Measurements from ENCODE around the gene GNA14.
"Not testable (repeated sequence)": the region's sequence is repeated elsewhere in the genome, so short reads cannot be mapped to it uniquely, and the experiment has no call there.

GNA14 gene

GRCh38 chr9:77648234-77649108 is at the start of gene GNA14:
GNA14 (minus strand) TSS chr9:77648322; CDS start chr9:77647793, 529 bp downstream.
- DNase-seq (ENCODE audit: low spot score): peak; percentile 73

DNA sequence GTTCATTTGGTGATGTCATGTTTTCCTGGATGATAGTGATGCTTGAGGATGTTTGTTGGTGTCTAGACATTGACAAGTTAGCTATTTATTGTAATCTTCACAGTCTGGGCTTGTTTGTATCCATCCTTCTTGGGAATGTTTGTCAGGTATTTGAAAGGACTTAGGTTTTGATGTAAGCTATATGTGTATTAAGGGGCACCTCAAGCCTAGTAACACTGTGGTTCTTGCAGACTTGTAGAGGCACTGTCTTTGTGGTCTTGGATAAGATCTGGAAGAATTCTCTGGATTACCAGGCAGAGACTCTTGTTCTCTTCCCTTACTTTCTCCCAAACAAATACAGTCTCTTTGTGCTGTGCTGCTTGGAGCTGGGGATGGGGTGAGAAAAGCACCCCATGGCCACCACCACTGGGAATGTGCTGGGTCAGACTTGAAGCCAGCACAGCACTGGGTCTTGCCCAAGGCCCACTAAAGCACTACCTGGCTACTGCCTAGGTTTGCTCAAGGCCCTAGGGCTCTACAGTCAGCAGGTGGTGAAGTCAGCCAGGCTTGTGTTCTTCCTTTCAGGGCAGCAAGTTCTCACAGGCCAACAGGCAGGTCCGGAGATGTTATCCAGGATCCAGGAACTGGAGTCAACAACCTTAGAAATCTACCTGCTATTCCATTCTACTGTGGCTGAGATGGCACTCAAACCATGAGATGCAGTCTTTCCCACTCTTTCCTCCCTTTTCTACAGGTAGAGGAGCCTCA is 49.3 kb upstream of the GNA14 start:
- DNase-seq (ENCODE audit: low spot score): no peak

GRCh38 chr9:77690723-77691122 is 42.6 kb upstream of the GNA14 start:
- not testable (repeated sequence) for DNase-seq (ENCODE audit: low spot score)

DNA sequence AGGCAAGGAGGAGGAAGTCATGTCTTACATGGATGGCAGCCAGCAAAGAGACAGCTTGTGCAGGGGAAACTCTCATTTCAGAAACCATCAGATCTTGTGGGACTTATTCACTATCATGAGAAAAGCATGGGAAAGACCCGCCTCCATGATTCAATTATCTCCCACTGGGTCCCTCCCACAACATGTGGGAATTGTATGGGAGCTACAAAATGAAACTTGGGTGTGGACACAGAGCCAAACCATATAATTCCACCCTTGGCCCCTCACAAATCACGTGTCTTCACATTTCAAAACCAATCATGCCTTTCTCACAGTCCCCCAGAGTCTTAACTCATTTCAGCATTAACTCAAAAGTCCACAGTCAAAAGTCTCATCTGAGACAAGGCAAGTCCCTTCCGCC is 42.0 kb upstream of the GNA14 start:
- not testable (repeated sequence) for DNase-seq (ENCODE audit: low spot score)

GRCh38 chr9:77687737-77688136 is 39.6 kb upstream of the GNA14 start:
- not testable (repeated sequence) for DNase-seq (ENCODE audit: low spot score)

GRCh38 chr9:77680581-77680980 is 32.5 kb upstream of the GNA14 start:
- no peak for DNase-seq (ENCODE audit: low spot score)

- DNase-seq (ENCODE audit: low spot score): no peak
These were observed 31.7 kb upstream of the GNA14 start for GRCh38 chr9:77679661-77680368.

DNA sequence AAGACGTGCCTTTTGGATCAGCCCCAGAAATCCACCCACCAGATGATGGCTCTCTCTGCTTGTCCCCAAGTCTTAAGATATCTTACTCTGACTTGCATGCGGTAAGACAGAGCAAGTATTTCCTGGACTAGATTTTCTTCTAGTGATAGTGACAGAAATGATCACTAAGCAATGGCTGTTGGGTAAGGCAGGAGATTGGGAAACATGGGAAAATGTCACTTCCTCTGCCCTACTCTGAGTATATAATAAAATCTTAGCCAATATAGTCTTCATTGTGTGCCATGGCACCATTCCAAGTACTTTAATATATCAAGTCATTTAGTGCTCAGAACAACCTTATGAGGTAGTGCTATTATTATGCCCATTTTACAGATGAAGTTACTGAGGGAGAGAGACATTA is 31.0 kb upstream of the GNA14 start:
- no peak for DNase-seq (ENCODE audit: low spot score)

- no peak for DNase-seq (ENCODE audit: low spot score)
These were observed 29.9 kb upstream of the GNA14 start for GRCh38 chr9:77677957-77678535.

- DNase-seq (ENCODE audit: low spot score): no peak
These were observed 29.3 kb upstream of the GNA14 start for GRCh38 chr9:77677397-77677796.

GRCh38 chr9:77673941-77674791 is 26.0 kb upstream of the GNA14 start:
- no peak for DNase-seq (ENCODE audit: low spot score)

DNA sequence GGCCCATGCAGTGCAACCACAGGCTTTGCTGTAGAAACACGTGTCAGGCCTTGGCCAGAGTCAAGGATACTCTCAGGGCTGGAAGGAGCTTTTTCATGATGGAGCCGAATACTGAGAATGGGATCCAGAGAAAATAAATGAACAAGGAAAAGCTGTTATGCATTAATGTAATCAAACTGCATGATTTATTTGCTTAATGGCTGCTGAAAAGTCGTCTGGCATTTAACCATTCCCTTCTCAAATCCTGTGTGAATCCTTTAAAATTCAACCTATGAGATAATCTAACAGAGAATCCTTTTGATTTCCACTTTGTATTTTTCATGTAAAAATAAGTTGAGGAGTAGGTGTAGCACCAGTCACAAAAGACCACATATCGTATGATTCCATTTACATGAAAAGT is 24.1 kb upstream of the GNA14 start:
- no peak for DNase-seq (ENCODE audit: low spot score)

DNA sequence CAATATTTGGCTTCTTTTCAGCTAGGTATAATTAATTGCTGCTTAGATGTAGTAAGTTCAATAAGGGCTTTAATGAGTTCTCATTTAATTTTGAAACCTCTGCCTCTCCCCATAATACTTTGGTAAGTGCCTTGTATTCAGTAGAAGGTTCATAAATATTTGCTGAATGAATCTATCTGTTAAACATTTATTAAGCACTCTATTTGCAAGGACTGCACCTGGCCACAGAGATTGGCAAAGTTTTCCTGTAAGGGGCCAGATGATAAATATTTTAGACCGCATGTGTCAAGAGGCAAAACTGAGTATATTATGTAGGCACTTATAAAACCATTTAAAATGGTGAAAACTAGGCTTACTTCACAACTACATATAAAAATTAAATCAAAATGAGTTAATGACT is 19.0 kb upstream of the GNA14 start:
- DNase-seq (ENCODE audit: low spot score): no peak

DNA sequence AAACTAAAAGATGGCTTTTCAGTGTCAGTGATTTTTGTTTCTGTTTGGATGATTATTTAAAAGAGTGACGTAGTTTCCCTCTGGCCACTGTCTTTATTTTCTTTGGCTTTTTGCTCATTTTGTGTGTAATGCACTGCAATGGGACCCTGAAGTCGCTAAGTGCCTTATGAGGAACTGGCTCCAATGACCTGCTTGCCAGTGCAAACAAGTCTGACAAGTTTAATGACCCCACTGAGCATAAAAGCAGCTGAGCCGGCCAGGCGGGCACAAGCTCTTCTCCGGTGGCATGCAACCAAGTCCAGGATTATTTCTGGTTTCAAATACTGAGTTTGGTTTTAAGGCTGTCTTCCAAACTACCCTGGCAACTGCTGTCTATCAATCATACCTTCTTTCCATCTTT is 15.6 kb upstream of the GNA14 start:
- no peak for DNase-seq (ENCODE audit: low spot score)

DNA sequence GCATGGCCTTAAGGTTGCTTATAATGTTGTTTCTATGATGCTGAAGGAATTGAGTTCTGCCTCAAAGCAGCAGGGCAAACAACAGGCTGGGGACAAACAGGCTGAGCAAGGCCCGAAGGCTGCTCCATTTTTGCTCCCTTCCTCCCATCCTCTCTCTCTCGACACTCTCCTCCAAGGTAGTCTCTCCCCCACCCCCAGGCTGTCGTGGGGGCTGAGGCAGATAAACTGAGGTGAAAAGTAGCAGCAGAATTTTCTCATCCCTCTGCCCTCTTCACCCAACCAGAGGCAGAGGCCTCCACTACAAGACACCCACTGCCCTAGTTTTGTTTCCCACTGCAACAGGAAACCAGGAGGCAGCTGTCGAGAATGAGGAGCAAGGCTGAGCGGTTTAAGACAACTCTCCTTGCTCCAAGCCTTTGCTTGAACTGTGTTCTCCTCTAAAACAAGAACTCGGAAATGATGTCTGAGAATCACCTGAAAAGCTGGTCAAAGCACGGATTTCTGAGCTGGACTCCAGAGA is 13.5 kb upstream of the GNA14 start:
- DNase-seq (ENCODE audit: low spot score): no peak

DNA sequence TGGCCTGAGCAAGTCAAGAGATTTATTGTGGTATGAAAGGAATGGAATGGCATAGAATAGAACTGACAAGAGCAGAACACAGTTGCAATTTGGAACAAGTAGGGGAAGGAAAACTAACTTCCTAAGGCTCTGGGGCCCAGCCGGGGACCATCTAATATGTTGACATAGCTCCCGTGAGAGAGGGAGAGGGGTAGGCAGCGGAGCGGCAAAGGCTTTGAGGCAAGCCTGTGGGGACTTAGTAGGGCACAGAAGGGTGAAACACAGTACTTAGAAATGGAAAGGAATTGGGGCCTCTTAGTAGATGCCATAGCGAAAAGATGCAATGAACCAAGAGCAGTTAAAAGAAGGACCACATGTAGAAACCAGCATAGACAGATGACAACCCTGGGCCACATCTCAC is 11.8 kb upstream of the GNA14 start:
- DNase-seq (ENCODE audit: low spot score): no peak

DNA sequence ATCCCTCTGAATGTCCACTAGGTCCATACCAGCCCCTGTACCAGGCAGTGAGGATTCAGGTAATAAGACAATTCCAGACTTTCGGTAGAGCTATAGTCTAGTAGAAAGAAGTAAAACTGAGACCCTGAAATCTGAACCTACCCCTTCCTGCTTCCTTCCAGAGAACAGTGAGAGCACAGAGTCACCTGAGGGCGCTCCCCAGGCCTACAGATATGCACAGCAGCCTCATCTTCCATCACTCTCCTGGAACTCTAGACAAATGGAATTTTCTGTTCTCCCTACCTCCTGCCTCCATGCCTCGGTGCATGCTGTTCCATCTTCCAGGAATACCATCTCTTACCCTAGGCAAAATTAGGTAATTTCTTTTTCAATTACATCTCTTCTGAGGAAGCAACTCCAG is 3.1 kb upstream of the GNA14 start:
- no peak for DNase-seq (ENCODE audit: low spot score)

GRCh38 chr9:77649109-77649812 is 1.1 kb upstream of the GNA14 start:
- DNase-seq (ENCODE audit: low spot score): no peak

- DNase-seq (ENCODE audit: low spot score): no peak
These were observed 572 bp downstream of the GNA14 start for GRCh38 chr9:77647267-77648233.
